ENCODE data around the gene ZNF142. TPM values are rescaled to one million over a fixed set of nuclear protein-coding genes. Genes with fewer than 3 reads are reported as not detected.

Gene ZNF142
- total and polyA plus RNA-seq, 2 of the 8 experiments (the other 6 are each of a cell fraction or from before 2014, with no cell fraction given) = 9.4 to 32.5 TPM

- H3K23ac ChIP-seq (ENCODE audit: insufficient read length) = no peak overlapping the region
- H3K27me3 ChIP-seq (replicated peaks in 1 of 4; ENCODE audit: control insufficient read depth in 3 of 4, extremely low read depth in 1 of 4, insufficient read depth in 3 of 4, low read length in 3 of 4) = no peaks in the 10 kb centered on the region
- H2AFZ ChIP-seq (ENCODE audit: low read length) = no peak overlapping the region
- no peaks in the 10 kb centered on the region; the same call in 1 of the 2 replicates for H3K79me1 ChIP-seq (ENCODE audit: low read depth, low read length)
- H3K18ac ChIP-seq (ENCODE audit: extremely low read depth, low read length) = no peak overlapping the region
- no peaks in the 10 kb centered on the region for H3K9me3 ChIP-seq (ENCODE audit: insufficient read depth in 2 of 2, low read depth in 1 of 2, low read length in 1 of 2)
- ChIA-PET CTCF (ENCODE audit: partially characterized antibody) (no interaction called here), POLR2A (ENCODE audit: partially characterized antibody) (interaction anchor here (1.3 kb wide), 1 partner anchor 12 kb away, joined by 3 read pairs; no protein-coding TSS in a partner anchor)
- H3K4me2 ChIP-seq (ENCODE audit: insufficient read depth in 1 of 2, low read depth in 2 of 2, low read length in 2 of 2) = no peak overlapping the region
- H3K27ac ChIP-seq (ENCODE audit: low read depth, low read length) = no peak overlapping the region
- 94% methylated on average over 18 of the region's 18 CpGs; no CpG with 5 or more reads in 1 of the 2 experiments for WGBS, 2 experiments (ENCODE audit: extremely low coverage in 1 of 2, insufficient coverage in 1 of 2, insufficient read length in 1 of 2, insufficient replicate concordance in 2 of 2, low coverage in 1 of 2, low lambda C conversion rate in 2 of 2, missing lambda C conversion rate in 1 of 2)
- peaks cover 28 to 73% (median 65%) of the 10 kb centered on the region in 4 experiments for H3K36me3 ChIP-seq (ENCODE audit: control insufficient read depth in 2 of 4, insufficient read depth in 4 of 4, low read length in 3 of 4)
- H2BK15ac ChIP-seq (ENCODE audit: low read length) = no peak overlapping the region
- H3K9ac ChIP-seq (replicated peaks in 1 of 4; ENCODE audit: extremely low read depth in 1 of 4, low read depth in 3 of 4, low read length in 3 of 4) = no peak overlapping the region
- H4K91ac ChIP-seq (replicated peaks; ENCODE audit: insufficient read length, low read length) = no peak overlapping the region
- H2BK120ac ChIP-seq (replicated peaks; ENCODE audit: low read depth, low read length) = no peak overlapping the region
- H3K4ac ChIP-seq (replicated peaks; ENCODE audit: insufficient read length, low read depth, low read length) = no peak overlapping the region
- DNase-seq (ENCODE audit: low read depth in 1 of 2, low spot score in 2 of 2) = no peak
- no peak overlapping the region for H3K14ac ChIP-seq (ENCODE audit: insufficient read length)
- peaks cover 2 to 7% of the 10 kb centered on the region in 2 experiments for H4K20me1 ChIP-seq (replicated peaks in 1 of 2; ENCODE audit: control insufficient read depth in 1 of 2, insufficient read depth in 2 of 2, low read length in 2 of 2)
- H2BK20ac ChIP-seq (ENCODE audit: low read length) = no peak overlapping the region
- no peaks in the 10 kb centered on the region for H3K23me2 ChIP-seq (ENCODE audit: low read depth, low read length)
- H2BK12ac ChIP-seq (ENCODE audit: low read depth, low read length) = no peak overlapping the region
- no peak overlapping the region for H3K4me3 ChIP-seq (ENCODE audit: extremely low read depth in 1 of 4, insufficient read depth in 2 of 4, low read depth in 3 of 4, low read length in 4 of 4)
- no peak for FAIRE-seq
- H2BK5ac ChIP-seq (ENCODE audit: low read depth, low read length) = no peak overlapping the region
- H4K5ac ChIP-seq (ENCODE audit: insufficient read length, low read depth, low read length) = no peak overlapping the region
- no peaks in the 10 kb centered on the region for H3K4me1 ChIP-seq (replicated peaks in 1 of 4; ENCODE audit: control insufficient read depth in 3 of 4, insufficient read depth in 4 of 4, low read length in 3 of 4)
- no peak overlapping the region for H2AK5ac ChIP-seq (ENCODE audit: low read depth, low read length)
- no peaks in the 10 kb centered on the region for H3K79me2 ChIP-seq (ENCODE audit: control insufficient read depth in 1 of 2, insufficient read depth in 2 of 2, low read length in 2 of 2)
- H3K56ac ChIP-seq (replicated peaks; ENCODE audit: insufficient read length, low read depth, low read length) = no peak overlapping the region
- peak overlapping the region; percentile 28; the same call in 1 of the 2 replicates for H4K8ac ChIP-seq (ENCODE audit: extremely low read depth, insufficient read depth, low read length)
- TF ChIP-seq TBP (IDR thresholded peaks at IDR 0.05; ENCODE audit: low read depth, low read length) (no peak), E2F6 (IDR thresholded peaks at IDR 0.05) (no peak), RXRA (IDR thresholded peaks at IDR 0.05; ENCODE audit: insufficient read depth, low read depth, low read length) (no peak), CTCF (IDR thresholded peaks at IDR 0.05; ENCODE audit: control extremely low read depth in 1 of 3, insufficient read depth in 1 of 3, low read depth in 1 of 3, low read length in 3 of 3) (no peak), CREB1 (IDR thresholded peaks at IDR 0.05) (no peak), SIN3A (conservative IDR thresholded peaks at IDR 0.05 in 1 of 2, IDR thresholded peaks at IDR 0.05 in 1 of 2; ENCODE audit: low read depth in 1 of 2, low read length in 2 of 2) (no peak), GABPA (IDR thresholded peaks at IDR 0.05; ENCODE audit: borderline replicate concordance, insufficient read depth, low read length) (no peak), SIRT6 (IDR thresholded peaks at IDR 0.05; ENCODE audit: low read length) (no peak), HDAC2 (IDR thresholded peaks at IDR 0.05; ENCODE audit: borderline replicate concordance in 1 of 2, low read depth in 2 of 2, low read length in 2 of 2) (no peak), TEAD4 (IDR thresholded peaks at IDR 0.05; ENCODE audit: low read depth, low read length) (no peak), YY1 (IDR thresholded peaks at IDR 0.05; ENCODE audit: low read depth, low read length) (no peak)
Observed at GRCh38 chr2:218638372-218638771, 21.1 kb downstream of the ZNF142 start.

Data from H1 (cell line).